ENCODE data around the gene SPATA16. TPM values are rescaled to one million over a fixed set of nuclear protein-coding genes. Genes with fewer than 3 reads are reported as not detected.

The SPATA16 gene
- total RNA-seq, 2 donors from 2014 or later, result not detected

- no peak overlapping the region for H3K9ac ChIP-seq (ENCODE audit: extremely low read depth, low read length, poor library complexity, severe bottlenecking)
- Mint-ChIP-seq H3K4me1 (peaks cover 4% of the 10 kb centered on the region), H3K27me3 (ENCODE audit: insufficient read depth) (peaks cover 14% of the 10 kb centered on the region), H3K27ac (no peak overlapping the region), H3K9me3 (no peaks in the 10 kb centered on the region), H3K36me3 (ENCODE audit: low read depth) (no peaks in the 10 kb centered on the region), H3K4me3 (no peak overlapping the region)
- H3K4me1 ChIP-seq (ENCODE audit: control insufficient read depth, insufficient read depth, low read length), result no peaks in the 10 kb centered on the region
- H3K4me3 ChIP-seq (ENCODE audit: low read length), result no peak overlapping the region
- no peaks in the 10 kb centered on the region for H3K36me3 ChIP-seq (ENCODE audit: control insufficient read depth, insufficient read depth, low read length)
- TF ChIP-seq, protein P1, sequence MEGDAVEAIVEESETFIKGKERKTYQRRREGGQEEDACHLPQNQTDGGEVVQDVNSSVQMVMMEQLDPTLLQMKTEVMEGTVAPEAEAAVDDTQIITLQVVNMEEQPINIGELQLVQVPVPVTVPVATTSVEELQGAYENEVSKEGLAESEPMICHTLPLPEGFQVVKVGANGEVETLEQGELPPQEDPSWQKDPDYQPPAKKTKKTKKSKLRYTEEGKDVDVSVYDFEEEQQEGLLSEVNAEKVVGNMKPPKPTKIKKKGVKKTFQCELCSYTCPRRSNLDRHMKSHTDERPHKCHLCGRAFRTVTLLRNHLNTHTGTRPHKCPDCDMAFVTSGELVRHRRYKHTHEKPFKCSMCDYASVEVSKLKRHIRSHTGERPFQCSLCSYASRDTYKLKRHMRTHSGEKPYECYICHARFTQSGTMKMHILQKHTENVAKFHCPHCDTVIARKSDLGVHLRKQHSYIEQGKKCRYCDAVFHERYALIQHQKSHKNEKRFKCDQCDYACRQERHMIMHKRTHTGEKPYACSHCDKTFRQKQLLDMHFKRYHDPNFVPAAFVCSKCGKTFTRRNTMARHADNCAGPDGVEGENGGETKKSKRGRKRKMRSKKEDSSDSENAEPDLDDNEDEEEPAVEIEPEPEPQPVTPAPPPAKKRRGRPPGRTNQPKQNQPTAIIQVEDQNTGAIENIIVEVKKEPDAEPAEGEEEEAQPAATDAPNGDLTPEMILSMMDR (conservative IDR thresholded peaks at IDR 0.05), result no peak
- 84 to 96% methylated on average over 3 to 4 of the region's 4 CpGs for WGBS, 2 experiments (ENCODE audit: insufficient coverage in 1 of 2, insufficient read length in 1 of 2)
- H3K27me3 ChIP-seq (ENCODE audit: control insufficient read depth, insufficient read depth, low read length, poor library complexity, severe bottlenecking), result no peaks in the 10 kb centered on the region
- no peaks in the 10 kb centered on the region for H3K9me3 ChIP-seq (ENCODE audit: control insufficient read depth, low read length)
- H3K27ac ChIP-seq (ENCODE audit: low read depth, low read length), result no peak overlapping the region
- no peak for DNase-seq
These were observed 301.4 kb downstream of the SPATA16 start for GRCh38 chr3:172839679-172840078.

All from endodermal cell (in vitro differentiated cells).